PC-9 (cell line): ENCODE data around the gene CHRNA4. TPM values are rescaled to one million over a fixed set of nuclear protein-coding genes. Genes with fewer than 3 reads are reported as not detected.

Experiments used
- BruUV-seq: library from RNA; stranded (reverse); fragments of 400-500 nt; replicated peaks from 2 replicates; lab custom pipeline; 2021; lab: Mats Ljungman, UMichigan
- CTCF ChIA-PET: fragments of 300-600 bp; sonication (Branson Sonifier 250); formaldehyde crosslinking; loops from one replicate; lab custom pipeline; 2022; ENCODE audit warnings: antibody characterized with exemption; lab: Charles Lee
- POLR2A ChIA-PET: fragments of 300-600 bp; sonication (Branson Sonifier 250); formaldehyde crosslinking; loops from one replicate; lab custom pipeline; 2022; ENCODE audit warnings: antibody characterized with exemption; ENCODE audit not compliant: unreplicated experiment; lab: Charles Lee
- DNase-seq, 2 experiments: peaks; one replicate each; pipeline versions ENCODE4 v3.0.0 to v3.0.0-alpha.2; 2015 to 2022; ENCODE audit warnings: mixed read lengths in 1 of 2
- H2AFZ ChIP-seq: fragments of 200-600 bp; sonication (generic); 2 replicates; pipeline ENCODE4 v1.8.1; 2017; ENCODE audit warnings: antibody characterized with exemption
- H3F3A ChIP-seq: fragments of 200-600 bp; sonication (generic); 2 replicates; pipeline ENCODE4 v1.8.1; 2017; ENCODE audit warnings: antibody characterized with exemption, mild to moderate bottlenecking, low read depth; ENCODE audit not compliant: insufficient read depth
- H3K27ac ChIP-seq: fragments of 200-600 bp; sonication (generic); 2 replicates; pipeline ENCODE4 v1.6.1; 2016; ENCODE audit warnings: mixed run types
- H3K27me3 ChIP-seq: fragments of 200-600 bp; sonication (generic); 2 replicates; pipeline ENCODE4 v1.6.1; 2016; ENCODE audit warnings: low read depth, mixed run types; ENCODE audit not compliant: insufficient read depth
- H3K36me3 ChIP-seq: fragments of 200-600 bp; sonication (generic); 2 replicates; pipeline ENCODE4 v1.6.1; 2016; ENCODE audit warnings: low read depth, mixed run types
- H3K4me1 ChIP-seq: fragments of 200-600 bp; sonication (generic); replicated peaks from 2 replicates; pipeline ENCODE4 v1.6.1; 2016; ENCODE audit warnings: mixed run types; ENCODE audit not compliant: insufficient read depth
- H3K4me2 ChIP-seq: fragments of 200-600 bp; sonication (generic); 2 replicates; pipeline ENCODE4 v1.6.1; 2017; ENCODE audit warnings: mixed run types
- H3K4me3 ChIP-seq: fragments of 200-600 bp; sonication (generic); 2 replicates; pipeline ENCODE4 v1.6.1; 2016; ENCODE audit warnings: mixed run types
- H3K79me2 ChIP-seq: fragments of 200-600 bp; sonication (generic); 2 replicates; pipeline ENCODE4 v1.6.1; 2017; ENCODE audit warnings: low read depth, mixed run types
- H3K9me2 ChIP-seq: fragments of 200-600 bp; sonication (generic); 2 replicates; pipeline ENCODE4 v1.8.1; 2017; ENCODE audit warnings: mild to moderate bottlenecking; ENCODE audit not compliant: insufficient read depth
- H3K9me3 ChIP-seq: fragments of 200-600 bp; sonication (generic); 2 replicates; pipeline ENCODE4 v1.8.1; 2016; ENCODE audit warnings: low read depth; ENCODE audit not compliant: insufficient read depth
- H4K20me1 ChIP-seq: fragments of 200-600 bp; sonication (generic); 2 replicates; pipeline ENCODE4 v1.8.1; 2017; ENCODE audit not compliant: insufficient read depth
- CTCF ChIP-seq: fragments of 200-600 bp; sonication (generic); conservative IDR thresholded peaks from 2 replicates; pipeline ENCODE4 v1.6.1; 2017; ENCODE audit warnings: mixed run types, antibody characterized with exemption, mild to moderate bottlenecking, moderate library complexity
- EZH2 ChIP-seq: fragments of 200-600 bp; sonication (generic); IDR thresholded peaks from 2 replicates; pipeline ENCODE4 v1.8.0; 2017; ENCODE audit warnings: antibody characterized with exemption, low read depth
- intact Hi-C: fragments of 100-400 bp; cut with micrococcal nuclease; formaldehyde crosslinking; loops from one replicate; pipeline ENCODE4 v1.10.0; 2022; ENCODE audit not compliant: unreplicated experiment
- total RNA-seq: library from RNA; stranded (reverse); gene quantifications from 2 replicates; pipeline ENCODE4 v1.2.3, GENCODE V29; 2021

The CHRNA4 gene
- total RNA-seq, 1 experiment from 2014 or later = not detected

GRCh38 chr20:63351811-63352591 lies 9.1 kb downstream of the CHRNA4 start:
- TF ChIP-seq EZH2 (no peak), CTCF (no peak)
- H3K4me2 ChIP-seq = no peak overlapping the region
- BruUV-seq = no TSS peak
- no peaks in the 10 kb centered on the region for H3K9me3 ChIP-seq
- H3K9me2 ChIP-seq = no peaks in the 10 kb centered on the region
- ChIA-PET POLR2A (no interaction called here), CTCF (no interaction called here)
- H4K20me1 ChIP-seq = no peaks in the 10 kb centered on the region
- no peak for DNase-seq
- peaks cover 34% of the 10 kb centered on the region for H3K27me3 ChIP-seq
- H2AFZ ChIP-seq = no peak overlapping the region
- H3K79me2 ChIP-seq = no peaks in the 10 kb centered on the region
- H3K4me1 ChIP-seq = no peaks in the 10 kb centered on the region
- intact Hi-C loops = no loop called here
- no peaks in the 10 kb centered on the region; the same call in 1 of the 2 replicates for H3F3A ChIP-seq
- no peak overlapping the region for H3K27ac ChIP-seq
- no peaks in the 10 kb centered on the region for H3K36me3 ChIP-seq
- no peak overlapping the region for H3K4me3 ChIP-seq

GRCh38 chr20:63351326-63351700 lies 9.8 kb downstream of the CHRNA4 start:
- H3K4me3 ChIP-seq = no peak overlapping the region
- H3K4me1 ChIP-seq = no peaks in the 10 kb centered on the region
- no peaks in the 10 kb centered on the region for H3K36me3 ChIP-seq
- H3F3A ChIP-seq = no peaks in the 10 kb centered on the region; the same call in 1 of the 2 replicates
- peaks cover 39% of the 10 kb centered on the region for H3K27me3 ChIP-seq
- no peaks in the 10 kb centered on the region for H3K9me3 ChIP-seq
- no peaks in the 10 kb centered on the region for H3K79me2 ChIP-seq
- H4K20me1 ChIP-seq = no peaks in the 10 kb centered on the region
- H3K9me2 ChIP-seq = no peaks in the 10 kb centered on the region
- BruUV-seq = no TSS peak
- ChIA-PET POLR2A (no interaction called here), CTCF (no interaction called here)
- TF ChIP-seq CTCF = no peak
- no peak for TF ChIP-seq EZH2
- no peak overlapping the region for H3K4me2 ChIP-seq
- intact Hi-C loops = no loop called here
- DNase-seq = no peak
- no peak overlapping the region for H2AFZ ChIP-seq
- no peak overlapping the region for H3K27ac ChIP-seq

GRCh38 chr20:63350597-63351325 lies 10.4 kb downstream of the CHRNA4 start:
- Histone ChIP-seq H3K4me2 (no peak overlapping the region), H3K4me3 (no peak overlapping the region), H3K9me2 (no peaks in the 10 kb centered on the region), H3K79me2 (no peaks in the 10 kb centered on the region), H3K36me3 (no peaks in the 10 kb centered on the region), H4K20me1 (no peaks in the 10 kb centered on the region), H3K27me3 (peaks cover 45% of the 10 kb centered on the region), H3F3A (no peaks in the 10 kb centered on the region; the same call in 1 of the 2 replicates), H3K27ac (no peak overlapping the region), H2AFZ (no peak overlapping the region), H3K4me1 (no peaks in the 10 kb centered on the region), H3K9me3 (no peaks in the 10 kb centered on the region)
- TF ChIP-seq CTCF (no peak), EZH2 (no peak)
- ChIA-PET CTCF (interaction anchor here (0.7 kb wide), 1 partner anchor 756 kb away, joined by 3 read pairs; no protein-coding TSS in a partner anchor), POLR2A (no interaction called here)
- intact Hi-C loops = no loop called here
- no peak for DNase-seq
- BruUV-seq = no TSS peak
